GM21528 (cell line): ENCODE results near the gene KLHL40.
"Not testable (repeated sequence)": the region's sequence is repeated elsewhere in the genome, so short reads cannot be mapped to it uniquely, and the experiment has no call there.

Experiments
- ATAC-seq: cut with Tn5 transposase; IDR thresholded peaks from one replicate; pipeline ENCODE4 v1.9.1; 2021; ENCODE audit warnings: mild to moderate bottlenecking, moderate library complexity; ENCODE audit not compliant: unreplicated experiment, low FRiP score

Gene KLHL40

GRCh38 chr3:42714171-42714852 is 29.0 kb downstream of the KLHL40 start:
- no peak for ATAC-seq

DNA sequence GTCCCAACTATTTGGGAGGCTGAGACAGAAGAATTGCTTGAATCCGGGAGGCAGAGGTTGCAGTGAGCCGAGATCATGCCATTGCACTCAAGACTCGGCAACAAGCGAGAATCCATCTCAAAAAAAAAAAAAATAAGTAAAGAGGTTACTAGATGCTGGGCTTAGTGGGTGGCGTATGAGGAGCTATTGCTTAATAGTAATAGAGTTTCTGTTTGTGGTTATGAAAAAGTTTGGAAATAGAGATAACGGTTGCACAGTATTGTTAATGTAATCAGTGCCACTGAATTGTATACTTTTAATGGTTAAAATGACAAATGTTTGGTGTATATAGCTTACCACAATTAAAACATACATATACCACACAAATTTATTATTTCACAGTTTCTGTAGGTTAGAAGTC is 32.0 kb downstream of the KLHL40 start:
- ATAC-seq, result no peak

DNA sequence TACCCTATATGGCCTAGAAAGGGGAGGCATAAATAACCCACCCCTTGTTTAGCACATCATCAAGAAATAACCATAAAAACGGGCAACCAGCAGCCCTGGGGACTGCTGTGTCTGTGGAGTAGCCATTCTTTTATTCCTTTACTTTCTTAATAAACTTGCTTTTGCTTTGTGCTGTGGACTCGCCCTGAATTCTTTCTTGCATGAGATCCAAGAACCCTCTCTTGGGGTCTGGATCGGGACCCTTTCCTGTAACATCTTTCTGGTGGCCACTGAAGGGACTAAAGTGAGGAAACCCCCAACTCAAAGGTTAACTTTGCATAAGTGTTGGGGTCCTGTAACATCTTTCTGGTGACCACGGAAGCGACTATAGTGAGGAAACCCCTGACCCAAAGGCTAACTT is 33.0 kb downstream of the KLHL40 start:
- no peak for ATAC-seq

DNA sequence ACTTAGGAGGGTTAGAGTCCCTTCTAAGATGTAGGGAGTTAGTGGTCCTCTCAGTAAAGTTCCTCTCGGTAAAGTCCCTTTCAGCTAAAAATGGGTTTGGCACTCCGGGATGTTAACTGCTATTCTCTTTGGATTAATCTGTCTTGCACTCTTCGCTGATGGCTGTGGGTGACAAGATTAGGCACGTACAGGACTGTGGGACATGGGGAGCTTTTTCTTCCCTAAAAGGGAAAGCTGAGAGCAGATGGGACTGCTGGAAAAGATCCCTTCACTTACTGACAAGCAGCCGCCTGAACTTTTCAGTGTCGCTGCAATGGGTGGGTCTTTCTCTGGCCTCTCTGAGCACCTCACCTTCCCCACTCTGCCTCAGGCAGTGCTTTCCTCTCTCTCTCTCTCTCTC is 33.7 kb downstream of the KLHL40 start:
- no peak for ATAC-seq

- ATAC-seq, result no peak
Observed at GRCh38 chr3:42720126-42720525, 34.8 kb downstream of the KLHL40 start.

DNA sequence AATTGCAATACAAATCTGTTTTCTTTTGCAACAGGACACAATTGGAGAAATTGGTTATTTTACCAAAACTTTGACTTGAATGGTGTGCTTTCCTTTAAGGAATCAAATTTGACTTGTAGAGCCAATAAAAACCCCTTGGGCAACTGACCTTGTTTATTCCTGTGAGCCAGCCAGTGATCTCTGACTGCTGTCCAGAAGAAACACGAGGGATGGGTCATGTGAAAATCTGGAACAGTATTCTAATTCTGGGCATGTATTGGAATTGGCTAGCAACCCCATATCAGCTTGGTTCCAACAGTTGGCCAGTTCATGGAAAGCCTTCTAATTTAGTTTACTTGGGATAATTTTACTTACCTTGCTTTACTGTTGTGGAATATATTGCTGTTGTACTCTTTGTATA is 36.4 kb downstream of the KLHL40 start:
- no peak for ATAC-seq

DNA sequence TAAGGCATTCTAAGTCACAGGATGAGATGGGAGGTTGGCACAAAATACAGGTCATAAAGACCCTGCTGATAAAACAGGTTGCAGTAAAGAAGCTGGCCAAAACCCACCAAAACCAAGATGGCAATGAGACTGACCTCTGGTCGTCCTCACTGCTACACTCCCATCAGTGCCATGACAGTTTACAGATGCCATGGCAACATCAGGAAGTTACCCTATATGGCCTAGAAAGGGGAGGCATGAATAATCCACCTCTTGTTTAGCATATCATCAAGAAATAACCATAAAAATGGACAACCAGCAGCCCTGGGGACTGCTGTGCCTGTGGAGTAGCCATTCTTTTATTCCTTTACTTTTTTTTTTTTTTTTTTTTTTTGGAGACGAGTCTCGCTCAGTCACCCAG is 37.1 kb downstream of the KLHL40 start:
- not testable (repeated sequence) for ATAC-seq

DNA sequence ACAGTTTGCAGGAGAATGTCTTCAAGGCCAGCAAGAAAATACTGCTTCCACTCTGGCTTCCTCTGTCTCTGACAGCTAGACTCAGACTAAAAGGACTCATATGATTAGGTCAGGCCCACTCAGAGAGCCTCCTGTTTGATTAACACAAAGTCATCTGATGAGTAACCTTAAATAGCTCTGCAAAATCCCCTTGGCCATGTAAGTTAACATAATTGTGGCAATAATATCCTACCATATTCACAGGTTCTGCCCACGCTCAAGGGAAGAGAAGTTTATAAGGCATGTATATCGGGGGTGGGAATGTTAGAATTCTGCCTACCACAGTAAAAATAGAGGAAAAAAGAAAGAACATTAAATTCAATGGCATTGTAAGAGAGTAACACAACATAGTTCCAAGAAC is 37.9 kb downstream of the KLHL40 start:
- no peak for ATAC-seq

DNA sequence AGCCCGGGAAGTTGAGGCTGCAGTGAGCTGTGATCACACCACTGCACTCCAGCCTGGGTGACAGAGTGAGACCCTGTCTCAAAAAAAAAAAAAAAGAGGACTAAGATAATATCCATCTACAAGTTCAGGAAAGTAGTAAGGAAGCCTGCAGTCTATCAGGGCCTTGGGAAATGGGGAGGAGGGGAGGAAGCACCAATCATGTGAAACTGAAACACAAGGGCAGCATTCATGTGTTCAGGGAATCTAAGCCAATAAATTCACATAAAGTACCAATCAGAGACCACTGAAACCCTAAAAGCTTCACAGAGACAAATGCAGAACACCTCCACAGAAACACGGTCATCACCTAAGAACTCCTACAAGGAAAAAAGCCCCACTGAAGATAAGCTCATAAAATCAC is 40.1 kb downstream of the KLHL40 start:
- no peak for ATAC-seq

DNA sequence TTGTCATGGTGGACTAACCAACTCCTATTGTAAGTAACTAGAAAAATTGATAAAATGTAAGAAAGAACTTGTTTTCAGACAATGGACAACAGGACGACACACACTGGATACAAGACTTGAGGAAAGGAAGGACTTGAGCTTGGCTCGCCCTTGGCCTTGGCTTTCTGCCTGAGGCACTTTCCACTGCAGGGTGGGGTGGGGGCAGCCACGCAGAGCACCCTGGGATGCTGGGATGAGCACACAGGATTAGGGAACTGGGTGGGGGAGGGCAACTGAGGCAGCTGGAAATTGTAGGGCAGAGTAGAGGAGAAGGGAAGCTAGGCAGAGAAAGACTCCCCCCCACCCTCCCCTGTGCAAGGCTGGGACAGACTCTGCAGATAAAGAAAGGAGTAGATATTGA is 42.7 kb downstream of the KLHL40 start:
- ATAC-seq, result no peak

DNA sequence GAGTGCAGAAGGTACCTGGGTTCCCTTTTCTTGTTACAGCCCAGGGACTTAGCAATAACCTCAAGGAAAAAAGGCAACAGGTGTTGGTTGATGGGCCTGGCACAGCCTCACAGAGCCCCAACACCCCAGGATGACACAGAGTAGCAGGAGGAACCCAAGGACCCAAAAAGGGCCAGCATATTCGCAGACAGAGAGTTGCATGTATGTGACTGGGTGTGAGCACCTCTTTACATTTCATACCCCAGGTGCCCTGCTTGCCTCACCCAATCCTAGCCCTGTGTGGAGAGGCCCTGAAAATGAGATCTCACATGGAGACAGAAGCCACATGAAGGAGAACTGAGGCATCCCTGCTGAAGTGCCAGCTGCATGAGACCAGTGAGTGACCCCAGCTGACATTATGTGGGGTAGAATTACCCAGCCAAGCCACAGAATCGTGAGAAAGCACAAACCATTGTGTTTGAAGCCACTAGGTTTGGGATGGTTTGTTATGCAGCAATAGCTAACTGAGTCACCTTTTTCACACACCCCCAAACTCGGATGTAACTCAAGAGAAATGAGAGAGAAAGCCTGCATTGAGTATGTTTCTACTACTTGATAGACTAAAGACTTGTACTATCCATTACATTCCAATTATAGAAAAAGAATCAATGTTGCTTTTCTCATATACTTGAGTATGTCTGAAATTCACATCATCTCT is 43.5 kb downstream of the KLHL40 start:
- ATAC-seq, result no peak

DNA sequence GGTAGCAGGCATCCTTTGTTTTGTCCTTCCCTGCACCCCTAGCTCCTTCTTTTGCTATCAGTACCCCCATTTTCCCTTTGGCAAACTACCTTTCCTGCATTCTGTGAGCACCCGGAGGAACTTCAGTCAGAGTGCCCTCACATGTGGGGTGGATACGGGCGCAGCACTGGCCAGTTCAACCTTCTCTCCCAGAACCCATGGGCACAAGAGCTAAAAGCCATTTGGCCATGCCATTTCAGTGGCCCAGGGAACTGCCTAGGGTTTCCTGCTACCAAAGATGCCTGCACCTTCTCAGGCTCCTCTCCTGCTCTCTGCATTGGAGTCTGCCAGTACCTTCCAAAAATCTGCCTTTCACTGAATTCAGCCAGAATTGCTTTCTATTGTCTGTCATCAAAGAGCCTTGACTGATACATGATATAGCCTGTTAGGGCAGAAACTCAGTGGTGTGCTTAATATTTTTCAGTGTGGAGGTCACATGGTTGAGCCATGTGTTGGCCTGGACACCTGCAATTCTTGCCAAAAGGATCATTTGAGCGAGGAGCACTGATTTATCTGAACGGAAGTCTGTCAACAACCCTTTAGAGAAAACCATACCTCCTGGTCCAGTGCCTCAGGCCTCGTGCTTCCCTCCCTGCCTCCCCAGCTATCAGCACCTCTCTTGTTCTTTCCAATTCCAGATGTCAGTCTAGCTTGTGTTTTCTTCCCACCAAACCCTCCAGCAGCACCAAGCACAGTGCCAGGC is 44.2 kb downstream of the KLHL40 start:
- ATAC-seq, result no peak

- ATAC-seq, result no peak
Observed at GRCh38 chr3:42730294-42730693, 45.0 kb downstream of the KLHL40 start.

DNA sequence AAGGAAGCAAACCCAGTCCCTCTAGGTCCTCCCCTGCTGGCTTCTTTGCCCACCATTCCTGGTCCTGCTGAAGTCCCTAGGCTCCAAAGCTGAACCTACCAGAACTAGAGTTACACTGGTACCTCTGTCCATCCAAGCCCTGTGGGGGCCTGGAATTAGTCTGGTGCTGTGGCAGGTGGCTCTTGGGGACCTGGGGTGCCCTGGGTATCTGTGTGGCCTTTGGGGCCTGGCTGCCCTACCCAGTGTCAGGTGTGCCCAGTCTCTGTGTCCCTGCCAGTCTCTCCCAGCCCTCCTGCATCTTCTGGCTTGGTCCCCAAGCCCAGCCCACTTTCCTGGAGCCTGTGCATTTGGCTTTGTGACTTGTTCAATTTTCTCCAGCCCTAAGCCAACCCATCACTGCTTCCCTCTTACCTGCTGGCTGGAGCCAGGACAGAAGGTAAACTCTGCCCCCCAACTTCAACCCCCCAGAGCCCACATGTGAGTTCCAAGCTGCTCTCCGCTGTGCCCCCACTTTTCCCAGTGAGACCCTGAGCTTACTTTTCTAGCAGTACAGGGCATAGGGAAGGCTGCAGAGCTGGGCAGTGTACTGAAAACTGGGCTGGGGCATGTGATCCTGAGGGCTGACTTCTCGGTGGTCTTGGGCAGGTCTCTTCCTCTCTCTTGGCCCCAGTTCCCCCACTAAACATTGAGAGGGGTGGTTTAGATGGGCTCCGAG is 45.5 kb downstream of the KLHL40 start:
- ATAC-seq, result no peak

GRCh38 chr3:42731476-42732195 is 46.3 kb downstream of the KLHL40 start:
- no peak for ATAC-seq

- ATAC-seq, result no peak
Observed at GRCh38 chr3:42732196-42732828, 47.0 kb downstream of the KLHL40 start.

DNA sequence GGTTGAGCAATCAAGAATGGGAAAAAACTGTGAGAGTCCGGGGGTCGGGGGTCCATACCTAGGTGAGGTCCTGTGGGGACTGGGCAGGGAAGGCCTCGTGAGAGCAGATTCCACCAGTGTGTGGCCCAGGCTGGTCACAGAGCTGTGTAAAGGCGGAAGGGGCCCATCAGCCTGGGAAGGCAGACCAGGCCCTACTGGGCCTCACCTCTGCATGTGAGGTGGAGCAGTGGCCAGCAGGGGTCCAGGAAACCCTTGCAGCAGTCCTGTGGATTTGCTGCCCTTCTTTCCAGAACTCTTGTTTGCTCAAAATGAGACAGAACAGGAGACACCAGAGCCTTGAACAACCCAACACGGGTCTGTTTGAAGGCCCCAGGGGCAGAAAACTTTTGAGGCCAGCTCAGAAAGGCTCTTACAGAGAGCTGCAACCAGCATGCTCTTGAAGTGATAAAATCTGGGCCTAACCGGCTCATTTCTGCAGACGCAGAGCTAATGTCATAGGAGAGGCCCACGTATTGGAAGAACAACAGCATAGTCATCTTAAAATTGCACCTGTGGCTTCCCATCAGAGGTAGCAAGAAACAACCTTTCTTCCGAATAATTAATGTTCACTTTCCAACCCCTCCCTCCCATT is 47.6 kb downstream of the KLHL40 start:
- ATAC-seq, result no peak

DNA sequence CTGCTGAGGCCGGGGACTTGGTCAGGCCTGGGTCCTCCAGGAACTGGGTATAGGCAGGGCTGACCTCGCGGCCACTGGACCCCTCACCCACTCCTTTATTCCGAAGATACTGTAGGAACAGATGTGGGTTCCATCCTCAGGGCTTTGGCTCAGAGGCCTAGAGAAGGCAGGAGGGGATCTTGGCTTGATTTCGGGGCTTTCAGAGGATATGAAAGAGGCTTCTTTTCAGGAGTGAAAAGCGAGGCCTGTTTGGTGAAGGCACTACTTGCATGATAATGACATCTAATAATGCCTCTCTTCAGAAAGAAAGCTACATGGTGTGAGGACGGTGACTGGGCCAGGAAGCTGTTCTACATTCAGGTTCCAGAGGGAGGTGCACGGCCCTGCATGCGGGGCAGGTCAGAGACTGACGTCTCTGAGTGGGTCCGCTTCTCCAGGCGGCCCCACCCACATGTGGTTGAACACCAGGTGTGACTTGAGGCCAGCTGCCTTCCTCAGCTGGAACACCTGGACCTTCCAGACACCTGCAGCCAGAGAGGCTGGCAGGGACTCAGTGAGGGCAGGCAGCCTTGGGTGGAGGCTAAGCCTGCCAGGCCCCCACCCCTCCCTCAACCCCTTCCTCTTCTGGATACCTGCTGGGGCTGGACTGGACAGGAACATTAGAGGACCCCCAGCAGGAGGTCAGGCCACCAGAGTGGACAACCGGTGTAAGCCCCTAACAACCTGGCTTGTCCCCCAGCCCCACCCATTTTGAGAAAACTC is 48.3 kb downstream of the KLHL40 start:
- no peak for ATAC-seq
